RWPE1 (cell line): ENCODE measurements around the gene NOVA1.

Experiments used
- CTCF ChIA-PET: fragments of 350-600 bp; sonication (Branson Sonifier 250); formaldehyde crosslinking; extraction: SDS; loops from one replicate; lab custom pipeline; 2021; lab: Yijun Ruan, JAX
- POLR2A ChIA-PET: fragments of 400-600 bp; formaldehyde crosslinking; extraction: SDS; loops from one replicate; lab custom pipeline; 2020; ENCODE audit warnings: antibody characterized with exemption; ENCODE audit not compliant: low non-redundant PET; lab: Yijun Ruan, JAX
- DNase-seq: peaks from one replicate; pipeline ENCODE4 v3.0.0; 2012; ENCODE audit warnings: low spot score
- H3K27ac ChIP-seq: fragments of 450-650 bp; 2 replicates; pipeline ENCODE4 v1.5.1; 2017
- TF ChIP-seq, protein P1 (sequence below): fragments of 450-650 bp; conservative IDR thresholded peaks from 2 replicates; pipeline ENCODE4 v1.5.1; 2017; ENCODE audit warnings: low read depth, mild to moderate bottlenecking

NOVA1 gene

DNA sequence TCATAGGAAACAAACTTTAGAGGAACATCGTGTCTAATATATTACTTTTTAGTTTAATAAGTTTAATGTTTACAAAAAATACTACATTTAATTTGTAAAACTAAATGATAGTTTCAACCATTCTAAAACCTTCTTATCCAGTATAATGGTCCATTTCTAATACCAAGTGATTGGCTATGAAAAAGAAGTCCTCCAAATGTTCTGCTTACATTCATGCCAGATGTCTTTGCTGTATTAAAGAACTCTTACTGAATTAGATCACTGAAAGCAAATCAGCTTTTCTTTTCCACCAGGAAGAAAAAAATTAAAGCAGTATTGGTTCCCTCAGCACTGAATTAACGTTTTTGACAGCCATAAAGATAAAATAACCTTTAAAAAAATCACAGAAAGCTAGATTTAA, 3.7 kb downstream of the NOVA1 start:
- DNase-seq = no peak
- H3K27ac ChIP-seq = no peak overlapping the region
- TF ChIP-seq, protein P1, sequence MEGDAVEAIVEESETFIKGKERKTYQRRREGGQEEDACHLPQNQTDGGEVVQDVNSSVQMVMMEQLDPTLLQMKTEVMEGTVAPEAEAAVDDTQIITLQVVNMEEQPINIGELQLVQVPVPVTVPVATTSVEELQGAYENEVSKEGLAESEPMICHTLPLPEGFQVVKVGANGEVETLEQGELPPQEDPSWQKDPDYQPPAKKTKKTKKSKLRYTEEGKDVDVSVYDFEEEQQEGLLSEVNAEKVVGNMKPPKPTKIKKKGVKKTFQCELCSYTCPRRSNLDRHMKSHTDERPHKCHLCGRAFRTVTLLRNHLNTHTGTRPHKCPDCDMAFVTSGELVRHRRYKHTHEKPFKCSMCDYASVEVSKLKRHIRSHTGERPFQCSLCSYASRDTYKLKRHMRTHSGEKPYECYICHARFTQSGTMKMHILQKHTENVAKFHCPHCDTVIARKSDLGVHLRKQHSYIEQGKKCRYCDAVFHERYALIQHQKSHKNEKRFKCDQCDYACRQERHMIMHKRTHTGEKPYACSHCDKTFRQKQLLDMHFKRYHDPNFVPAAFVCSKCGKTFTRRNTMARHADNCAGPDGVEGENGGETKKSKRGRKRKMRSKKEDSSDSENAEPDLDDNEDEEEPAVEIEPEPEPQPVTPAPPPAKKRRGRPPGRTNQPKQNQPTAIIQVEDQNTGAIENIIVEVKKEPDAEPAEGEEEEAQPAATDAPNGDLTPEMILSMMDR = no peak
- ChIA-PET POLR2A (no interaction called here), CTCF (no interaction called here)

DNA sequence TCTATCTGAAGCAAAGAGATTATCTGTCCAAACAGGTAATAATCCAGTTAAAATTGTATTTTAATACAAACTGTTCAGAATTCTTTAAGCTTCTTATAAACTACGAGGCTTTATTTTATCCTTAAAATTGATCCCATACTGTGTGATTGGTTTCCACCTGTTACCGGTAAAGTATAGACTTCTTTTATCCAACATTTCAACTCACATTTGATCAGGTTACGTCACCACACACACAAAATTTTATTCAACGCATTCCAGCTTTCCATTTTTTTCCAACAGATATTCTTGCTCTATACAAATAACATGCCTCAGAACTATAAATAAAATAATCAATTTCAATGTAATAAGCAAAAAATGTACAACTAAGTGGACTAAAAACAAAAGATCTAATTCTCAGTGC, 4.5 kb downstream of the NOVA1 start:
- ChIA-PET CTCF (no interaction called here), POLR2A (no interaction called here)
- H3K27ac ChIP-seq = no peak overlapping the region
- TF ChIP-seq, protein P1 = no peak
- DNase-seq = no peak

DNA sequence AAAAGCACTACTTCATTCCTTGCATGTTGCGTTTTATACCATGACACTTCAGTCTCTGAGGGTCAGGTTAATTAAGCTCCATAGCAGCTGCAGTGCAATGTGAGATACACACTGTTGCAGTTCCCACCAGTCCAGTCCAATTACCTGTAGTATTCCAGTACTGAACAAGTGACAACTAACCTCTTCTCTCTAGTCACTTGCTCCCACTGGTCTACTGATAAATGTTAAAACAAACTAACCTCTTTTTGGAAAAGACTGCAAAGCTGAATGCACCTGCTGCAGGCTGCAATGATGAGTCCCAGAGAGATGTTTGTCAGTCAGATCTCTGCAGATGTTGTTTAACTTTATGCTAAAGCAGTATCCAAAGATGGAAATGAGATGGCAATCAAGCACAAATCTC, 7.9 kb downstream of the NOVA1 start:
- TF ChIP-seq, protein P1 = no peak
- POLR2A ChIA-PET = no interaction called here
- no peak for DNase-seq
- H3K27ac ChIP-seq = no peak overlapping the region
- CTCF ChIA-PET = interaction anchor here (0.6 to 0.8 kb wide), 3 partner anchors 365 to 1549 kb away, joined by 3 to 5 read pairs (median 4); no protein-coding TSS in a partner anchor

DNA sequence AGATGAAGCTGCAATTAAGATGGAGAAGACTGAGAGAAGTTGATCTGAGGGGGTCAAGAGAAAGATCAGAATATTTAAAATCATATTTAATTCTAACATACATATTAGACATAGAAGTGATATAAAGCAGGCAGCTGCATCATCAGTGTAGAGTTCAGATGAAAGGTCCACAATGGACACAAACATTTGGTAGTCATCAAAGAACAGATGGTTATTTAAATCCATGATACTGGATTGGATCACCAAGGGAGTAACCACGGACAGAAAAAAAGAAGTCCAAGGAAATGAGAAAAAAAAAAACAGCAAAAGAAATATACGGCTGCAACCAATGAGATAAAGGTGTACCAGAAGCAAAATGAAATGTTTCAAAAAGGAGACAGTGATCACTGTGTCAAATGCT, 20.1 kb downstream of the NOVA1 start:
- CTCF ChIA-PET = no interaction called here
- TF ChIP-seq, protein P1 = no peak
- no peak for DNase-seq
- POLR2A ChIA-PET = no interaction called here
- H3K27ac ChIP-seq = no peak overlapping the region

DNA sequence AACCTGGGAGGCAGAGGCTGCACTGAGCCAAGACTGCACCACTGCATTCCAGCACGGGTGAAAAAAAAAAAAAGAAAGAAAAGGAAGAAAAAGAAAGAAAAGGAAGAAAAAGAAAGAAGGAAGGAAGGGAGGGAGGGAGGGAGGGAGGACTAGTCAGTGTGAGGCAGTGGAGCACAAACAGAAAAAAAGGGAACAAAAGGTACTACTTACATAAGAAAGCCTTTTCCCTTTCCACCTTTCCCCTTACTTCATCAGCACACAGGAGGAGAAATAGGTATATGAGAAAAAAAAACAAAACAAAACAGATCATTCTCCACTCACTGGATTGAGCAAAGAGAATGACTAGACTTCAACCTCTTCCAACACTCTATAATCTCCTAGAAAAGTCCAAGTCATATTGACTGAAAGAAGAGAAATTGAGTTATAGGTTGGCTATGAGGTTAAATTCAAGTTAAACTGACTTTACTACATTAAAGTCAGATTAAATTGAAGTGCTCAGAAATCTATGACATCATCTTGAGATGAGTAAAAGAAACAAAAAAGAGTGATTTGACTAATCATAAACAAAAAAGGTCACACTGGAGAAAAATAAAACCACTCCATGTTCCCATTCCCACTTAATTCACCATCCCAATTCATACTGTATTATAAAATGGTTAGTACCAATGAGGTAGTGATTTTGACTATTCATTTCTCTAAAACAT, 43.6 kb downstream of the NOVA1 start:
- TF ChIP-seq, protein P1 = no peak
- CTCF ChIA-PET = no interaction called here

DNA sequence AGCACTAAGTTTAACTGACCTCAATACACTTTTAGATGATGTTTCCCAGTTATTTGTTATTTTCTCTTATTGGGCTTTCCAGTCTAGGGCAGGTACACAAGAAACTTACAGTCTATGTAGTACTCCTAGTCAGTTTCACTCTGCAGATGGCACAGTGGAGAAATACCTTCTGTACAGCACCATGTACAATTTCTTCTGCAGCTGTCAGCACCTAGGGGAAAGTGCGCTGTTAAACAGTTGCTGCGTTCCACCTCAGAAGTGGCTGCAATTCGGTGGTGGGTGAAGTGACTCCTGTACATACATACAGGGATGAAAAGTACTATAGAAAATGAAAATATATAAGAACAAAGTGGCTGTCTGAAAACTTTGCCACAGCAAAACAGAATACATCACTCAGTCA, 48.3 kb downstream of the NOVA1 start:
- no peak for DNase-seq
- ChIA-PET POLR2A (no interaction called here), CTCF (interaction anchor here (0.6 kb wide), 1 partner anchor 22 kb away, joined by 3 read pairs; no protein-coding TSS in a partner anchor)
- H3K27ac ChIP-seq = no peak overlapping the region
- TF ChIP-seq, protein P1 = no peak

More for the DNA sequence above, 43.6 kb downstream of the NOVA1 start:
- POLR2A ChIA-PET = no interaction called here
- H3K27ac ChIP-seq = no peak overlapping the region
- no peak for DNase-seq
